Measurements from ENCODE around the gene CNTNAP2.
"Not testable (repeated sequence)": the region's sequence is repeated elsewhere in the genome, so short reads cannot be mapped to it uniquely, and the experiment has no call there.

Gene CNTNAP2

DNA sequence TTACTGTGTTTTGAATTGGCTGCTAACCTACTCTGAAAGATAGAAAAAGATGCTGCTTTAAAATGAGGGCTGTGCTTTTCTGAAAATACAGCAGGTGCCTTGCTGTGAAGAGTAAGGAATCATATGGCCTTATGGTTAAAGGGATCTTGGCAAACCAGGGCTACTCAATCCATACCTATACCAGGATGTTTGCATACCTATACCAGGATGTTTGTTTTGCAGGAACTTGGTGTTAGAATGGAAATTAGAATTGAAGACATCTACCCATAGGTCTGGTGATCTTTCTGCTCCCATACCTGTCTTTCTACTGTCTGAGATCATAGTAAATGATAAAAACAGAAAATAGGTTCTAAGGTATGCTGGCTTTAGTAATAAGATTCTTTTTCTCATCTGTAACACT is 2273.8 kb downstream of the CNTNAP2 start:
- no peak for DNase-seq

DNA sequence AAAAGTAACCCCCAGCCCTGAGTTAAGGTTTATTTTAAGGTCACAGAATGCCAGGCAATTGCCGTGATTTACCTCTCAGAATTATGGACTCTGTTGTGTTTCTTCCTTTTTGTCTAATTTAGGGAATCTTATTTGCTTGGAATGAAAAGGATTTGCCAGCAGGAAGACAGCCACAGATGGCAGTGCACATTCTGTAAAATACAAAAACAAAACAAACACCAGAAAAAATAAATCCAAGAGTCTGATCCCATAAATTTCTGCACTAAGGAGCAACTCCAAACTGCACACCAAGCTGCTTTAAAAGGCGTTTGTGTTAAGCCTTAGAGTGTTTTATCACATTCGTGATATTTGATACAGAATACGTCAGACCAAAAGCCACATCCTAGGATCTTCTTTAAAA is 2275.0 kb downstream of the CNTNAP2 start:
- DNase-seq, result no peak

DNA sequence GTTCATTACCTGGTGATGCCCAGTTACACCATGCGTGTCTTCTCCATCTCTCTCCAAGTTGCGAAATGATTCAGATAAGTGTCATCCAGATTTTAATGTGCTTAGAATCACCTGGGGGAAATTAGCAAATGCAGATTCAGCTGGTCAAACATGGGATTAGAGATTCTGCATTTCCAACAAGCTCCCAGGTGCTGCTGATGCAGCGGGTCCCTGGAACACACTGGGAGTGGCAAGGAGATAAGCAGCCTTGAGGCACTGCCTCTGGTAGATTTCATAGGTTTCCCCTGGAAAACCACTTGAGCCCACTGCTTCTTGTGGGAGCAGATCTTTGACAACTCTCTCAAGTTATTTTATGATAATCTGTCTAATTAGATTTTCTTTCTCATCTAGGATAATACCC is 2278.0 kb downstream of the CNTNAP2 start:
- no peak for DNase-seq

DNA sequence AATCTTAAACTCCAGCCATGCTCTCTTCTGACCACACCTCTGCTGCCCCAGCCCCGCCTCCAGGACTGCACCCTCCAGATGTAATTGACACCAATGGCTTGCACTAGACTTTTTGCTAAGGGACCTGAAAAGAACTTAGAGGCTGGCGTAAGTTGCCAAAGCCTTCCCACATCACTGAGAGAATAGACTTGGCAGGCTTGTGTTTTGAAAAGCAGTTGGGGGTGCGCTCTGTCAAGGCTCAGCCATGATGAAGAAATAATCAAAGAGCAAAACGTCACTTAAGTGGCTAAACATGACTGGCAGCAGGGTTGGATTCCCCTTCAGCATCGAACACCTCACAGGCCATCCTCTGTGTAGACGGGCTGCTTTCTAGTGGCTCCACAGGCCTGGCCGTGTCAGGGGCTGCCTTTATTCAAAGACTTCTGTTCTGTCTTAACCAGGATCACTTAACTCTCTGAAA is 2278.8 kb downstream of the CNTNAP2 start:
- DNase-seq, result no peak

DNA sequence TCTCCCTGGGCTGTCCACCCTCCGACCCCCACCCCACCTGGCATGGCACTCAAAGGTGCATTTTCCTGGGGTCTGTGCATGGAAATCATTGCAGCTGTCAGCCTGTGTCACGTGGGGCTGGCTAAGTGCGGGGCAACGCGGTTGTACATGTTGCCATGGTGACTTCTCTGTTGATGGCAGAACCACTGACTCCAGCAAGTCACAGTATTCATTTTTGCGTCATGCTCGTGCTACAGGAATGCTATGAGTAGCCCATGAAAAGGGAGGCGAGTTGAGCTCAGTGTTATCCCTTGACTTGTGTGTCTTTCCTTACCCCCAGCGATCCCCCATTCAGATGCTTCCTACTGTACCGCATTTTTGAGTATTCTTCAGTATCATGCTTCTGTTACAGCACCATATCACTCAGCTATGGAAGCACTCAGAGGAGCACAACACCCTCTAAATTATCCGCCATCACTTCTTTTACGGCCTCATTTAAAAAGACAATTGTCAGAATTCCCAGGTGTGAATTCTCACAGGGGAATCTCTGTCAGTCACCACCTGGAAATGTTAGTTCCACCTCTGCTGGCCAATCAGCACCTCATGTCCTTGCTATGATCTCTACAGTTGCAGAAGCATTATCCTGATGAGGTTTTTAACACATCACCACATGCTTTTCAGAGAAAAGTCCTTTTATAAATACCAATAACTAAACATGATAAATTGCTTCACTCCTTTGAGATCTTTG is 2279.6 kb downstream of the CNTNAP2 start:
- DNase-seq, result no peak

DNA sequence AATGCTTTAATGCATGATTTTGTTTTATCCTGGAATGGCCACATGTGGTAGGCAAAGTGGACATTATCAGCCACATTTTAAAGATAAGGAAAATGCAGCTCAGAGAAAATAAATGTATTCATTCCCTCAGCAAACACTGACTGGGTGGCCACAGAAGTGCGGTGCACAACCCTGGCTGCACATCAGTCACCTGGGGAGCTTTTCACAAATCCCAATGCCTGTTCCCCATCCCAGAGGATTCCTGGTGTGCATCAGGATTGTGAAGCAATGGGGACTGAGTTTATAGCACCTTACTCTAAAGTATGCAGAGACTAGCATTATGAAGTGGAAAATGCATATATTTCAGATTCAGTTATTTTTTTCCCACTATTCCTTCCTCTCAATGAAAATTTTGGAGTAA is 2280.5 kb downstream of the CNTNAP2 start:
- DNase-seq, result no peak

DNA sequence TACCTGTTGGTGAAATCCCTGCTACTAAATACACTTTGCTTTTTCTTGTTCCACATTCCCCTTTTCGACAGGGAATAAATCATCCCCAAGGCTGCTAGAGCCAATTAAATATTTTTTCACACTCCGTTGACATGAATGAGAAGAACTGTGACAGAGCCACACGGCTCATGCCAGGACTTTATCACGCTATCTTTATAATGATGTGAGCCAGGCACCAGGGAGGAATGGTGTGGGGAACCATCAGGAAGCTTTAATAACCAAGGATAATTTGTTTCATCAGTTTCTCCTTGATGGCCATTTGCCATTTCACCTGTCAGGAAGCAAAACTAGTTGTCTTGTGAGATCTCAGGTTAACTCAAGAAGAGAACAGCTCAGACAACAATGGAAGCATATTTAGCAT is 2280.9 kb downstream of the CNTNAP2 start:
- no peak for DNase-seq

DNA sequence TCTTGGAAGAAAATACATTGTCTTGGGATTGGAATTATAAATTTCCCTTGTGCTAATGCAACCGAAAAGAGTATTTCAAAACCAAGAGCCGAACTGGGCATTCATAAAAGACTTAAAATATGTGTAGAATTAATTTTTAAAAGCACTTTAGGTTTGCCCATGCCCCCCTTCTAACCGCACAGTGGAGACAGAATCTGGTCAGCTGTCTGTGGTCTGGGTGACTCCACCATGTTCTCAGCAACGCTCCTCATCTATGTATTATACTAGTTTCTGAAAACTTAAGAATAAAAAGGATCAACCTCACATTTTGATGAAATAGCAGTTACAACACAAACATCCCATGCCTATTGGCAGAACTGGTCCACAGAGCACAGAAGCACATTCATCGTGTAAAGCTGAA is 2281.4 kb downstream of the CNTNAP2 start:
- DNase-seq, result no peak

DNA sequence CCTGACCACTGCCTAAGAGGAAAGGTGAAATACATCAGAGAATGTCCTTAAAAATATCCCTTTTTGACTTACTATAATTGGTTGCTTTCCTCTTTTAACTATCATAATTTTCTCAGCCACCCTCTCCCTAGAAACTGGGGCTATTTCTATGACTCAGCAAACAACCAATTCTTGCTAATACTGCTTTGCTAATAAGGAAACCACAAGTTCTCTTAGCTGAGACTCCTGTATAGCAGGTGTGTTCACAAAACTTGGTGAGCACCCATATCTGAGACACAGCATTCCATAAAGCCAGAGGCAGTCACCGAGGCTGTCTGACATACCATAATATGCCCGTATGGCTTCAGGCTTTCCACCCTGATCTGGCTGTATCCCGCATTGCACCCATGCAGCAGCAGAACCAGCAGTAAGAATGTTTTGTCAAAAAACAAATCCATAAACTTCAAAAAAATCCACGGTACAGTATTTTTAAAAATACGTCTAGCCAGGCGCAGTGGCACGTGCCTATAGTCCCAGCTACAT is 2282.3 kb downstream of the CNTNAP2 start:
- no peak for DNase-seq

DNA sequence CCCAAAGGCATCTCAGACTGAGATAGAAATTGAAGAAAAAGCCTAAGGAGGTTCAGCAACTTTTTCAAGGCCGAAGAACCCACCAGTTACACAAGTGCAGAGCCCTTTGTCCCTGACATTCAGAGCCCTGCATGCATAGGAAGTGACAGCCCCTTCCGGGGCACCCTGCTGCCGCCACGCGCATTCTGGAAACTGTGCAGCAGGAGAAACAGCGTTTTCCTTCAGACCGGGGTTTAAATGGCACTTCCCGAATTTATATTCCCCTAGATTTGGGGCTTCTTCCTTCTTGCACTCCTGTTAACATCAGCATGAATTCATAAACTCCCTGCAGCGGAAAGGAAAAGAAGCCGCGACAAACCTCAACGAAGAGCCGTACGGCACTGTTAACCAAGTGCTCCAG is 2283.5 kb downstream of the CNTNAP2 start:
- DNase-seq, result no peak

DNA sequence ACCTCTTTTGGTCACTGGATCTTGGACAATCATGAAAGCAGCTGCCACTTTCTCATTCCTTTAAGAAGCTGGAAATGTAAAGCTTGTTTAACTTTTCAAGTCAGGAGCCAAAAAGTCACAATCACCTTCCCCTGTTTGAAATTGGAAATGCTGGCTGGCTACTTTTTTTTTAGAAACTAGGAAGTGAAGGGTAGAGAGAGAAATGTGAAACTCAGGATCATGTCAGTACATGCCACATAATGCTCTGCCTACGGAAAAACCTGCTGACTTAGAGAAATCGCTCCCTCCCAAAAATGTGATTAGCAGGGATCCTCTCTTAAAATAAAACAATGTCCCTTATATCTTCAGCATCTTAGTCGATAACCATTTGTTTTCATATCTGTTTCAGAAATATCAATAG is 2285.6 kb downstream of the CNTNAP2 start:
- DNase-seq, result no peak

DNA sequence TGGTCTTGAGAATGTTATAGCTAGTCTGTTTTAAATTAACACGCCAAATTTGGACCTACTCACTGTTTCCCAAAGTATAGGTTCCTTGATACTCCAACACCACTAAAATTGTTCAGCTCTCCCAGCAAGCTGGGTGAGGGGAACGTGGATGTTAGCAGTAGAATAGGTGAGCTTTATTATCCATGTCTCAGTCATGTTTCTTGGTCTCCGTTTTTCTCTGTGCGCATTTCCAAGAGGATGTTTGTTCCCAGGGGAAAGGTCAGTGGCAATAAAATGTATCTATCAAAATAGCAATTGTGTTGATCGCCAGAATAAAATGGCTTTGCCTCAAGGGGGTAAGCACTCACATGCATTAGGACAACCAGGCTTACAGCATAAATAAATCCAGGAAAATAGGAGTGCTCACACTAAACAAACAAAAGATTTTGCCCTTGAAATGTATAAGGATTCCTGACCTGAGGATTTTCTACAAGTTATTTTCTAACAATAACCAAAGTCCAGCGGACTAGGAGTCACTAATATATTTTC is 2286.9 kb downstream of the CNTNAP2 start:
- no peak for DNase-seq

DNA sequence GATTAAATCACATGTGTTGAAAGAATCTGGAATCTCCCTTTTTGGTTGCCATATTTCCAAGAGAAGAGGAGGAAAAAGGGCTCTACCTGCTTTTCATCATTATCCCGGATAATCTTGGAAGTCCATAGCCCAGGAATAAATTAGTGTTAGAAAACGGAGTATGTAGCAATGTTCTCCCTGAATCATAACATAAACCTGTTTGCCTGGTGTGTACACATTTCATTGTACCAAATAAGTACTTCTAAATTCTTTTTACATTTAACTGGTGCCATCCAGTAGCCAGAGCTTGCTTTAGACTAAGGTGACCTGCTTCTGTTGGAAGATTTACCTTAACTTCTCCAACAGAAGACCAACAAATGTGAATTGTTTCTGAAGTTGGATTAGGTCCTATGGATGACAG is 2291.7 kb downstream of the CNTNAP2 start:
- no peak for DNase-seq

DNA sequence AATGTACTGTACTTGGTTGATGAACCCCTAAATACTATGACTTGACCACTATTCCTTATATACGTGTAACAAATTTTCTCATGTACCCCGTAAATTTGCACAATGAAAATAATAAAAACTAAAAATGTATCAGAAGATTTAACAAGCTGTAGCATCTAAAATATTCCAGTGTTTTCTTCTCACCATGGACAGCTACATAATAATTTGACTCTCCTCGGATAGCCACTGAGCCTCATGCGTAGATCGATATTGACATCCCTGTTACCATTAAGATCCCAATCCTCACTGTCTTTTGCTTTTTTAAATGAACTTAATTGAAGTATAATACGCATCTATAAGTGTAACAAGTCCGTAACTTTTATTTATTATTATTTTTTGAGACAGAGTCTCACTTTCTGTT is 2294.3 kb downstream of the CNTNAP2 start:
- DNase-seq, result no peak

DNA sequence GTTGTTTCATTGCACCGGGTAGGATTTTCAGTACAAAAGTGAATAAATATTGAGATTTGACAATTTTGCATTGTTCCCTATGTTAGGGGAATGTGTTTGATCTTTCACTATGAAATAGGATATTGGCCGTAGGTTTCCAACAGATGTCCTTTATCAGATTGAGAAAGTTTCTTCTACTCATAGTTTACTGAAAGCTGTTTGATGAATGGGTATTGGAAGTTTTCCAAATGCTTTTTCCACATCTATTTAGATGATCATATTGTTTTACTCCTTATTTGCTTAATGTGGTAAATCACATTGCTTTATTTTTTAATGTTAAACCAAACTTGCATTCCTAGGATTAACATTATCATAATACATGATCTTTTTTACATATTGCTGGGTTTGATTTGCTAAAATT is 2296.1 kb downstream of the CNTNAP2 start:
- DNase-seq, result no peak

DNA sequence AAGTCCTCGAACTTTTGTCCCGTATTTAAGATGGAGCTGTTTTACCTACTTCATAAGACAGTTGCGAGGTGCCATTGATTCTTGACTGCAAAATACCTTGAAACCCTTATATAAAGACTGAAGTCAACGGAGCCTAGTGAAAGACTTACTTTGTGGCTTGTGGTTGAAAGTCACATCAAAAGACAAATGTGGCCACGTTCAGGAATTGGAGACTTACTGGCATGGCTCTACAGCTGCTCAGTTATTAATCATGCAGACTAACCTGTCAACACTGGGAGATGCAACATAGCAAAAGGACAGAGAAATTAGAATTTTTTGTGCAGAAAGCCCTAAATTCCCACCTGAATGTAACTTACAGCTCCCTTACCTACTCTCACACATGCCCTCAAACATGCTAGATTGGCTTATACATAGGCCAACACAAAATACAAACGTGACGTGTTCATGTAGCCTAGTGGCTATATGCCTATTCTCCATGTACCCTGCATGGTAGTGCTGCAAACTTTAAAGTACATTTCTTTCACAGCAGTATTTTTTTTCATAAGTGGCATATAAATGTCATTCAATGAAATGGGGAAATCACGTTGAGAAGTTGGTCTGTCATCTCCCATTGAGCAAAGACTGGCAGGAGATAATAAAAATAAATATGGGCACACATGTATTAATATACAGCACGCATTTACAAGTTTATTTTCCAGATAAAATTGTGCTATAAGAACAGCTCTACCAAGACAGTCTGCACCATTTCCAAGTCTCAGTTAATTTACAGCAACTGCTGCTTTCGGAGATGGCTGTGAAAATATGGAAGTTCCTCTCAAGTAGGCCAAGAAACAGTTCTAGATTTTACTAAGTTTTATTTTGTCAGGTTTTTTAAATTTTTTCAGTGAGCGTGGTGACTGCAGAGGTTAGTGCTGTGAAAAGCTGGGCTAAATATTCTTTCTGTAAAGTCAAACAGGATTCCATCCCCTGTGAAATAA is 2303.5 kb downstream of the CNTNAP2 start:
- no peak for DNase-seq

DNA sequence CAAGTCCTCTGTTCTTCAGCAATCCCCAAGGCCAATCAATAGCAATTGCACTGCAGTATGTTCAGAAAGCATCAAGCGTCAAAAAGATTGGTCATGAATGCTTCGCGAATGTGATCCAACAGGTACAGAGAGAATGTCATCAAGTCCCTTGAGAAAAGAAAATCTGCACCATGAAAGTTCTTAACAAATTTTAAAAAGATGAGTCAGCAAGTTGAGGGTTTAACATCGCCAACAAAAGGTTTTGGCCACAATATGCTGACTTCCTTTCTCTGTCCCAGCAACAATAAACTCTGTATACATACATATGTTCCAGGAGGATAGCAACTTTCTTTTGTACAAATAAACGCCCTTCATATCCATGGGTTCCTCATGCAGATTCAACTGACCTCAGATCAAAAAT is 2305.4 kb downstream of the CNTNAP2 start:
- DNase-seq, result no peak

DNA sequence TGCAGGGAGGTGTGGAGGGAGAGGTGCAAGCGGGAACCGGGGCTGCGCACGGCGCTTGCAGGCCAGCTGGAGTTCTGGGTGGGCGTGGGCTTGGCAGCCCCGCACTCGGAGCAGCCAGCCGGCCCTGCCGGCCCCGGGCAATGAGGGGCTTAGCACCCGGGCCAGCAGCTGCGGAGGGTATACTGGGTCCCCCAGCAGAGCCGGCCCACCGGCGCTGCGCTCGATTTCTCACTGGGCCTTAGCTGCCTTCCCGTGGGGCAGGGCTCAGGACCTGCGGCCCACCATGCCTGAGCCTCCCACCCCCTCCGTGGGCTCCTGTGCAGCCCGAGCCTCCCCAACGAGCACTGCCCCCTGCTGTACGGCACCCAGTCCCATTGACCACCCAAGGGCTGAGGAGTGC is 2309.8 kb downstream of the CNTNAP2 start:
- DNase-seq, result not testable (repeated sequence)

DNA sequence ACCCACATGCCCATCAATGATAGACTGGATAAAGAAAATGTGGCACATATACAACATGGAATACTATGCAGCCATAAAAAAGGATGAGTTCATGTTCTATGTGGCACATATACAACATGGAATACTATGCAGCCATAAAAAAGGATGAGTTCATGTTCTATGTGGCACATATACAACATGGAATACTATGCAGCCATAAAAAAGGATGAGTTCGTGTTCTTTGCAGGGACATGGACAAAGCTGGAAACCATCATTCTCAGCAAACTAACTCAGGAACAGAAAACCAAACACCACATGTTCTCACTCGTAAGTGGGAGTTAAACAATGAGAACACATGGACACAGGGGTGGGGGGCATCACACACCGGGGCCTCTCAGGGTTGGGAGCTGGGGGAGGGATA is 2314.1 kb downstream of the CNTNAP2 start:
- DNase-seq, result not testable (repeated sequence)

DNA sequence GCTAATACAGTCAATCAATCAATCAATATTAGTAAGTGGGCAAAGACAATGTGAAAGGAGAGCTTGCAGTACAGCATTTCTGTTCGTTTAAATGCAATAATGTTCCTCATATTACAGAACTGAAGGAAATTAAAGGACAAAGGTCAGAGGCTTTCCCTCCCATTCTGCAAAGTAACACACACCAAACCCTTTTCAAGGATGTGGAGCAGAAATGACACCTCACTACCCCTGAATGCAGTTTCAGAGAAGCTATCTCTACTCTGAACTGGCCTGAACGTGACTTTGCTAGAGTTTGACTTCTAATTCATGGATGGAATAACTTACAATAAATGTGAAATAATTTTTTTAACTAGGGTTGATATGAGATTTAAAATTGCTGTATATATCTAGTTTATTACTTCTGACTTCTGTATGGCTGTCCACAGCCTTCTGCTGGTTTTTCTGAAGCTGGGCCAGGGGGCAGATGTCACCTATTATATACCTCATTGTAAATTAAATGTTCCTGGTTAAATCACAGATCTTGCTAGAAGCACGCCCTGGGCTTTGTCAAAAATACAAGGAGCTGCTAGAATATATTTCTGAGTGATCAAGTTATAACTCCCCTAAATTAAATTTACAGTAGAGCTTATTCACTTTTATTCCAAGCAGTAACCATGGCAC is 2317.1 kb downstream of the CNTNAP2 start:
- DNase-seq, result no peak

DNA sequence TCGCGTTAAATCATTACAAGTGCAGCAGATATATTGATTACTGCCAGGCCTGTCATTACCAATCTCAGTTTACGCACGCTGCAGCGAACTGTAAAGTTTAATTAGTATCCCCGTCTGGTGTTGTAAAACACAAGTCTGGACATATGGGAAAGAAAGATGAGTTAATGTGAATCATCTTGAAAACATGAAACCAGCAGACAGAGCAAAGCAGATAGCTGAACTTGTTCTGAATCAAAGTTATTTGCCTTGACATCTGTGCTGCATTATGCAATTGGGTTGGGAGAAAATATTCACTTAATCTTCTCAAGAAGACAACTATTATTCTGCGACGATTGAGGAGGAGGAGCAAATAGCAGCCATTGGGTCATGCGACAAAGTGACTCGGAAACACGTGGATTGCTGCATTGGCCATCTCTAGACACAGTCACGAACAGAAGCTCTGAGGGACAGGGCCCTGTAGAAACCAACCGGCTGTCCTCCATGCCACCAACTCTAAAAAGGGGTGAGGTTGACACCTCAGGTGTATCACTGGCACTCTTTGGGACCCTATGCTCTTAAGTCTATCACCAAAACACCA is 2317.7 kb downstream of the CNTNAP2 start:
- no peak for DNase-seq

DNA sequence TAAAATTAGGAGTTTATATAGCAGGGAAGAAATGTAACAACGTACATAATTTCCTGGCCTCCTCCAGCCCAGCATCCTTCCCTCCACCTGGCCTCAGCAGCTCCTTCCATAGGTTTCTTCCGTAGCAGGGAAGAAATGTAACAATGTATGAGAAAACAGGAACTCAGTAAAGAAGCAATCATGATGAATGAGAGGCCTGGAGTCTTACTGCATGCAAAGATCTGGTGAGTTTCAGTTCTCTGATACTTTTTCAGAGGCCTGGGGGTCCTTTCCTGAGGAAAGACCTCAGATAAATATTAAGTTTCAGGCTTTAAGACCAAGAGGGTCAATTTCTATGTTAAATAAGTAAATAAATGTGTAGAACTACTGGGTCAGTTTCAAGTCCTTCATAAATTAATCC is 2318.3 kb downstream of the CNTNAP2 start:
- no peak for DNase-seq
